Lower leg skin (tissue), 3 donors: ENCODE measurements around the gene HBD.

Source experiments
- CTCF ChIP-seq, 3 donors: fragments of 450-650 bp; IDR thresholded peaks; one replicate each; pipeline ENCODE4 v1.5.1; 2016; ENCODE audit warnings: antibody characterized with exemption in 3 of 3, mild to moderate bottlenecking in 3 of 3, moderate library complexity in 2 of 3
- POLR2A ChIP-seq, 2 donors: fragments of 450-650 bp; IDR thresholded peaks; one replicate each; pipeline ENCODE4 v1.6.1; 2016 to 2017; ENCODE audit warnings: antibody characterized with exemption in 2 of 2, mild to moderate bottlenecking in 1 of 2, moderate library complexity in 1 of 2

DNA sequence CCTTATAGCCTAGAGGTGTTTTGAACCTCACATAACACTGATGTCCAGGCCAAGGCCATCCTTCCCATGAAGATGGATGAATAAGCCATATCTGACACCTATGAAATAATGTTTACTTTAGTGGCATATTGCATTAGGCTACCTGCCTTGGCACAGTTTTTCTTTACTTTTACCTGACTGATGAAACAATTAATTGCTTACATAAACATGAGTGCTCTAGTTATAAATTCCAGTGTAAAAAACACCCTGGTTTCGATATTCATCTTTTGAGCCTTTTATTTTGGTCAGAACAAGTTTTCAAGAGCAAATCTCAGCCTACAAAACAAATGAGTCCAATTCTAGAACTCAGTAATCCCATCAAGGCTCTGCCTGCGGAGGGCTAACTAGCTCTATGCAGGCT lies 42.4 kb upstream of the HBD start:
- TF ChIP-seq CTCF (IDR thresholded peaks at IDR 0.05) (no peak), POLR2A (IDR thresholded peaks at IDR 0.05) (no peak)
